Endodermal cell (in vitro differentiated cells): ENCODE measurements around the gene CCDC170. TPM values are rescaled to one million over a fixed set of nuclear protein-coding genes. Genes with fewer than 3 reads are reported as not detected.

Experiments used
- DNase-seq: peaks from one replicate; pipeline ENCODE4 v3.0.0-alpha.2; 2017
- H3K27ac ChIP-seq: 2 replicates; pipeline ENCODE4 v1.5.1; 2013; ENCODE audit warnings: mild to moderate bottlenecking, low read depth, low read length, moderate library complexity
- H3K27me3 ChIP-seq: 2 replicates; pipeline ENCODE4 v1.6.1; 2013; ENCODE audit warnings: mild to moderate bottlenecking, low read length, moderate library complexity; ENCODE audit not compliant: insufficient read depth, control insufficient read depth, poor library complexity, severe bottlenecking
- H3K36me3 ChIP-seq: 2 replicates; pipeline ENCODE4 v1.7.0; 2013; ENCODE audit warnings: mild to moderate bottlenecking, low read length, moderate library complexity; ENCODE audit not compliant: control insufficient read depth, insufficient read depth
- H3K4me1 ChIP-seq: one replicate; pipeline ENCODE4 v1.7.0; 2013; ENCODE audit warnings: low read length; ENCODE audit not compliant: control insufficient read depth, insufficient read depth
- H3K4me3 ChIP-seq: 2 replicates; pipeline ENCODE4 v1.5.1; 2013; ENCODE audit warnings: mild to moderate bottlenecking, low read length, moderate library complexity
- H3K9ac ChIP-seq: 2 replicates; pipeline ENCODE4 v1.6.1; 2013; ENCODE audit warnings: mild to moderate bottlenecking, low read length, moderate library complexity; ENCODE audit not compliant: poor library complexity, severe bottlenecking; ENCODE audit errors: extremely low read depth
- H3K9me3 ChIP-seq: 2 replicates; pipeline ENCODE4 v1.6.1; 2013; ENCODE audit warnings: mild to moderate bottlenecking, low read length, moderate library complexity; ENCODE audit not compliant: control insufficient read depth
- H3K27ac Mint-ChIP-seq: 2 replicates; pipeline ENCODE4 v1.8.0; 2020; ENCODE audit warnings: mixed read lengths
- H3K27me3 Mint-ChIP-seq: 2 replicates; pipeline ENCODE4 v1.8.0; 2021; ENCODE audit warnings: mild to moderate bottlenecking, mixed read lengths; ENCODE audit not compliant: insufficient read depth
- H3K36me3 Mint-ChIP-seq: 2 replicates; pipeline ENCODE4 v1.8.0; 2020; ENCODE audit warnings: low read depth, mixed read lengths
- H3K4me1 Mint-ChIP-seq: 2 replicates; pipeline ENCODE4 v1.8.0; 2020; ENCODE audit warnings: mixed read lengths
- H3K4me3 Mint-ChIP-seq: 2 replicates; pipeline ENCODE4 v1.8.0; 2020; ENCODE audit warnings: mild to moderate bottlenecking, moderate library complexity, mixed read lengths
- H3K9me3 Mint-ChIP-seq: 2 replicates; pipeline ENCODE4 v1.8.0; 2020; ENCODE audit warnings: mild to moderate bottlenecking, mixed read lengths
- CTCF ChIP-seq: fragments of 200-600 bp; sonication (generic); conservative IDR thresholded peaks from 2 replicates; pipeline ENCODE4 v1.5.0; 2021; ENCODE audit warnings: antibody characterized with exemption, mild to moderate bottlenecking
- WGBS, 2 experiments: methylation state at CpG; one replicate each; pipeline versions ENCODE4 v1.1.5 to v1.1.7; 2013; ENCODE audit warnings: missing lambda C conversion rate in 2 of 2, mixed read lengths in 1 of 2; ENCODE audit not compliant: insufficient coverage in 1 of 2, insufficient read length in 1 of 2; 5-methylcytosine and 5-hydroxymethylcytosine counted together
- total RNA-seq, 2 donors: library from RNA; stranded (reverse); fragmentation: NEBNext Ultra II Directional in 1 of 2; extraction: Animal tissue kit (Norgen Biotek cat#: 25700) in 1 of 2; gene quantifications; 2 replicates in 1 of 2; 3 replicates in 1 of 2; pipeline ENCODE4 v1.2.1, GENCODE V29; 2021

Gene CCDC170
- total RNA-seq, 2 donors from 2014 or later = 2.2 to 4.1 TPM

GRCh38 chr6:151477726-151478125 lies 16.1 kb upstream of the CCDC170 start:
- Mint-ChIP-seq H3K36me3 (peaks cover 2% of the 10 kb centered on the region), H3K4me1 (peaks cover 10% of the 10 kb centered on the region)

GRCh38 chr6:151478670-151479069 lies 15.1 kb upstream of the CCDC170 start:
- H3K4me1 ChIP-seq = no peaks in the 10 kb centered on the region
- Mint-ChIP-seq H3K36me3 (peaks cover 2% of the 10 kb centered on the region), H3K9me3 (no peaks in the 10 kb centered on the region), H3K27me3 (no peaks in the 10 kb centered on the region), H3K27ac (no peak overlapping the region), H3K4me1 (peaks cover 8% of the 10 kb centered on the region), H3K4me3 (no peak overlapping the region)
- no peak for DNase-seq
- H3K27me3 ChIP-seq = no peaks in the 10 kb centered on the region
- H3K9me3 ChIP-seq = no peaks in the 10 kb centered on the region
- no peak overlapping the region for H3K4me3 ChIP-seq
- WGBS, 2 experiments = 70 to 91% methylated on average over 2 to 5 of the region's 6 CpGs
- no peaks in the 10 kb centered on the region for H3K36me3 ChIP-seq
- H3K27ac ChIP-seq = no peak overlapping the region
- no peak for TF ChIP-seq CTCF
- H3K9ac ChIP-seq = no peak overlapping the region

More at GRCh38 chr6:151477726-151478125, 16.1 kb upstream of the CCDC170 start:
- Histone ChIP-seq H3K36me3 (no peaks in the 10 kb centered on the region), H3K9me3 (no peaks in the 10 kb centered on the region), H3K27me3 (no peaks in the 10 kb centered on the region), H3K4me3 (no peak overlapping the region), H3K9ac (no peak overlapping the region), H3K27ac (no peak overlapping the region), H3K4me1 (no peaks in the 10 kb centered on the region)
- Mint-ChIP-seq H3K4me3 (no peak overlapping the region), H3K9me3 (no peaks in the 10 kb centered on the region), H3K27ac (no peak overlapping the region), H3K27me3 (no peaks in the 10 kb centered on the region)
- WGBS, 2 experiments = 94 to 95% methylated on average over 11 to 12 of the region's 12 CpGs
- no peak for TF ChIP-seq CTCF
- DNase-seq = no peak

GRCh38 chr6:151481786-151482185 lies 12.0 kb upstream of the CCDC170 start:
- H3K36me3 Mint-ChIP-seq = no peaks in the 10 kb centered on the region
- no peak overlapping the region for H3K27ac Mint-ChIP-seq

More at GRCh38 chr6:151481786-151482185, 12.0 kb upstream of the CCDC170 start:
- Histone ChIP-seq H3K36me3 (no peaks in the 10 kb centered on the region), H3K9me3 (no peaks in the 10 kb centered on the region), H3K9ac (no peak overlapping the region), H3K4me3 (no peak overlapping the region), H3K4me1 (no peaks in the 10 kb centered on the region), H3K27me3 (no peaks in the 10 kb centered on the region), H3K27ac (no peak overlapping the region)
- no peak for DNase-seq
- no peaks in the 10 kb centered on the region for H3K27me3 Mint-ChIP-seq
- no peaks in the 10 kb centered on the region for H3K4me1 Mint-ChIP-seq
- H3K4me3 Mint-ChIP-seq = no peak overlapping the region
- H3K9me3 Mint-ChIP-seq = no peaks in the 10 kb centered on the region
- no peak for TF ChIP-seq CTCF
